GM12865 (cell line): ENCODE results near the gene IFTAP.
"Not testable (repeated sequence)": the region's sequence is repeated elsewhere in the genome, so short reads cannot be mapped to it uniquely, and the experiment has no call there.

Experiments used
- DNase-seq: peaks from one replicate; pipeline ENCODE4 v3.0.0; 2010; ENCODE audit warnings: low read depth
- H3K4me3 ChIP-seq: 2 replicates; pipeline ENCODE4 v1.5.1; 2011; ENCODE audit warnings: mild to moderate bottlenecking, low read depth, low read length, control low read depth
- CTCF ChIP-seq: IDR thresholded peaks from 2 replicates; pipeline ENCODE4 v1.5.1; 2011; ENCODE audit warnings: low read length, control low read depth, low read depth, inconsistent platforms; ENCODE audit not compliant: insufficient read depth; ENCODE audit errors: missing control alignments

Gene IFTAP

GRCh38 chr11:36631774-36632173 lies 37.5 kb downstream of the IFTAP start:
- DNase-seq: peak; percentile 47
- TF ChIP-seq CTCF: no peak
- H3K4me3 ChIP-seq: no peak overlapping the region

- no peak overlapping the region for H3K4me3 ChIP-seq
- TF ChIP-seq CTCF: no peak
- no peak for DNase-seq
Measured at GRCh38 chr11:36635066-36635862, 41.0 kb downstream of the IFTAP start.

- TF ChIP-seq CTCF: no peak
- no peak for DNase-seq
- H3K4me3 ChIP-seq: no peak overlapping the region
Measured at GRCh38 chr11:36638556-36638955, 44.3 kb downstream of the IFTAP start.

GRCh38 chr11:36657610-36658267 lies 63.4 kb downstream of the IFTAP start:
- no peak overlapping the region for H3K4me3 ChIP-seq
- TF ChIP-seq CTCF: no peak
- no peak for DNase-seq

GRCh38 chr11:36661359-36661758 lies 67.1 kb downstream of the IFTAP start:
- not testable (repeated sequence) for DNase-seq, H3K4me3 ChIP-seq

GRCh38 chr11:36672815-36673450 lies 78.6 kb downstream of the IFTAP start:
- no peak overlapping the region for H3K4me3 ChIP-seq
- peak; percentile 55 for DNase-seq
- TF ChIP-seq CTCF: peak; percentile 60

GRCh38 chr11:36679547-36679946 lies 85.2 kb downstream of the IFTAP start:
- DNase-seq, H3K4me3 ChIP-seq: not testable (repeated sequence)
